Adrenal gland (tissue), 12 donors: ENCODE data around the gene ZNF438. TPM values are rescaled to one million over a fixed set of nuclear protein-coding genes. Genes with fewer than 3 reads are reported as not detected.
A peak's percentile ranks its signal among the peaks of the same experiment; 100 is the strongest.
"Not testable (repeated sequence)": the region's sequence is repeated elsewhere in the genome, so short reads cannot be mapped to it uniquely, and the experiment has no call there.

Experiments used
- DNase-seq, 7 donors: peaks; one replicate each; pipeline ENCODE4 v3.0.0-alpha.2; 2019 to 2020
- H3K27ac ChIP-seq, 5 donors: fragments of 200-600 bp; sonication (generic) in 4 of 5; 1 replicate in 3 of 5; 2 replicates in 2 of 5; pipeline versions ENCODE4 v1.5.1 to v1.8.0; 2016 to 2020; ENCODE audit warnings: mild to moderate bottlenecking in 1 of 5
- H3K27me3 ChIP-seq: fragments of 200-600 bp; 2 replicates; pipeline ENCODE4 v1.8.0; 2021
- H3K36me3 ChIP-seq, 2 donors: fragments of 200-600 bp; replicated peaks in 1 of 2; 1 replicate in 1 of 2; 2 replicates in 1 of 2; pipeline versions ENCODE4 v1.5.1 to v1.8.0; 2018 to 2022
- H3K4me1 ChIP-seq, 2 donors: fragments of 200-600 bp; replicated peaks in 1 of 2; 1 replicate in 1 of 2; 2 replicates in 1 of 2; pipeline versions ENCODE4 v1.5.1 to v1.8.0; 2018 to 2021
- H3K4me3 ChIP-seq, 4 donors: fragments of 200-600 bp; sonication (generic) in 3 of 4; one replicate each; pipeline ENCODE4 v1.5.1; 2016 to 2018
- H3K9me3 ChIP-seq, 3 donors: fragments of 200-600 bp; sonication (generic) in 1 of 3; replicated peaks in 1 of 3; 1 replicate in 2 of 3; 2 replicates in 1 of 3; pipeline versions ENCODE4 v1.5.1 to v1.8.0; 2016 to 2021
- POLR2A ChIP-seq, 2 donors: fragments of 450-650 bp; IDR thresholded peaks; one replicate each; pipeline ENCODE4 v1.6.1; 2017; ENCODE audit warnings: antibody characterized with exemption in 2 of 2, mild to moderate bottlenecking in 2 of 2, moderate library complexity in 1 of 2
- WGBS, 4 donors: extraction: QIAGEN DNeasy Blood & Tissue Kit in 2 of 4; methylation state at CpG; one replicate each; pipeline versions ENCODE4 v1.1.5 to v1.1.7; 2013 to 2017; 5-methylcytosine and 5-hydroxymethylcytosine counted together
- intact Hi-C, 2 donors: fragments of 100-400 bp; cut with DNase I; formaldehyde crosslinking; loops; one replicate each; pipeline versions ENCODE4 v1.14.1 to v1.15.0; 2022 to 2023
- polyA plus RNA-seq, 3 donors: library from polyadenylated mRNA; stranded (reverse); fragments of 200-250 nt in 2 of 3; fragments of 350-450 nt in 1 of 3; fragmentation: Illumina TruSeq in 1 of 3; extraction: RNeasy Lipid Tissue Mini Kit (QIAGEN cat#74804) in 1 of 3; gene quantifications; one replicate each; pipeline ENCODE4 v1.2.3, GENCODE V29; 2013 to 2014
- total RNA-seq, 9 donors: library from RNA; depleted of rRNA in 4 of 9; stranded (reverse); fragments of >200 nt in 4 of 9; fragments of 120-200 nt in 1 of 9; fragmentation: NEBNext Ultra II Directional in 1 of 9; extraction: Animal tissue kit (Norgen Biotek cat#: 25700) in 1 of 9; gene quantifications; one replicate each; pipeline versions ENCODE4 v1.1.0 to v1.2.4, GENCODE V29; 2013 to 2023
- TF ChIP-seq, protein P1 (sequence below), 6 experiments: fragments of 450-650 bp in 4 of 6; fragments of 200-600 bp in 2 of 6; sonication (generic) in 1 of 6; IDR thresholded peaks; 1 replicate in 5 of 6; 2 replicates in 1 of 6; pipeline versions ENCODE4 v1.5.1 to v1.8.0; 2016 to 2021; ENCODE audit warnings: antibody characterized with exemption in 6 of 6, mild to moderate bottlenecking in 2 of 6, moderate library complexity in 1 of 6
- donor health status: healthy with polysubstance abuse.
- donor health status: Bipolar disorder and iron deficiency.
- donor health status: DM: yes; HTN: yes; CAD: no.
- donor health status: DM: no; HTN: no; CAD: no.
- donor health status: DM: no; HTN: no; CAD: no.
- donor health status: DM: yes; HTN: yes; CAD: no.

ZNF438 gene
- total and polyA plus RNA-seq, 12 donors: 3.4 to 15.5 (median 5.7) TPM

GRCh38 chr10:30911303-30911863 is 120.3 kb downstream of the ZNF438 start:
- no peaks in the 10 kb centered on the region for H3K36me3 ChIP-seq
- H3K4me3 ChIP-seq: no peak overlapping the region
- TF ChIP-seq, protein P1, sequence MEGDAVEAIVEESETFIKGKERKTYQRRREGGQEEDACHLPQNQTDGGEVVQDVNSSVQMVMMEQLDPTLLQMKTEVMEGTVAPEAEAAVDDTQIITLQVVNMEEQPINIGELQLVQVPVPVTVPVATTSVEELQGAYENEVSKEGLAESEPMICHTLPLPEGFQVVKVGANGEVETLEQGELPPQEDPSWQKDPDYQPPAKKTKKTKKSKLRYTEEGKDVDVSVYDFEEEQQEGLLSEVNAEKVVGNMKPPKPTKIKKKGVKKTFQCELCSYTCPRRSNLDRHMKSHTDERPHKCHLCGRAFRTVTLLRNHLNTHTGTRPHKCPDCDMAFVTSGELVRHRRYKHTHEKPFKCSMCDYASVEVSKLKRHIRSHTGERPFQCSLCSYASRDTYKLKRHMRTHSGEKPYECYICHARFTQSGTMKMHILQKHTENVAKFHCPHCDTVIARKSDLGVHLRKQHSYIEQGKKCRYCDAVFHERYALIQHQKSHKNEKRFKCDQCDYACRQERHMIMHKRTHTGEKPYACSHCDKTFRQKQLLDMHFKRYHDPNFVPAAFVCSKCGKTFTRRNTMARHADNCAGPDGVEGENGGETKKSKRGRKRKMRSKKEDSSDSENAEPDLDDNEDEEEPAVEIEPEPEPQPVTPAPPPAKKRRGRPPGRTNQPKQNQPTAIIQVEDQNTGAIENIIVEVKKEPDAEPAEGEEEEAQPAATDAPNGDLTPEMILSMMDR (IDR thresholded peaks at IDR 0.05): no peak
- TF ChIP-seq POLR2A (IDR thresholded peaks at IDR 0.05): no peak
- no peak overlapping the region for H3K27ac ChIP-seq
- no peaks in the 10 kb centered on the region for H3K9me3 ChIP-seq
- WGBS, 4 donors: 78 to 87% (median 84%) methylated on average over 3 of the region's 3 CpGs
- no peaks in the 10 kb centered on the region for H3K27me3 ChIP-seq
- no peaks in the 10 kb centered on the region for H3K4me1 ChIP-seq
- intact Hi-C loops: no loop called here
- DNase-seq: no peak

DNA sequence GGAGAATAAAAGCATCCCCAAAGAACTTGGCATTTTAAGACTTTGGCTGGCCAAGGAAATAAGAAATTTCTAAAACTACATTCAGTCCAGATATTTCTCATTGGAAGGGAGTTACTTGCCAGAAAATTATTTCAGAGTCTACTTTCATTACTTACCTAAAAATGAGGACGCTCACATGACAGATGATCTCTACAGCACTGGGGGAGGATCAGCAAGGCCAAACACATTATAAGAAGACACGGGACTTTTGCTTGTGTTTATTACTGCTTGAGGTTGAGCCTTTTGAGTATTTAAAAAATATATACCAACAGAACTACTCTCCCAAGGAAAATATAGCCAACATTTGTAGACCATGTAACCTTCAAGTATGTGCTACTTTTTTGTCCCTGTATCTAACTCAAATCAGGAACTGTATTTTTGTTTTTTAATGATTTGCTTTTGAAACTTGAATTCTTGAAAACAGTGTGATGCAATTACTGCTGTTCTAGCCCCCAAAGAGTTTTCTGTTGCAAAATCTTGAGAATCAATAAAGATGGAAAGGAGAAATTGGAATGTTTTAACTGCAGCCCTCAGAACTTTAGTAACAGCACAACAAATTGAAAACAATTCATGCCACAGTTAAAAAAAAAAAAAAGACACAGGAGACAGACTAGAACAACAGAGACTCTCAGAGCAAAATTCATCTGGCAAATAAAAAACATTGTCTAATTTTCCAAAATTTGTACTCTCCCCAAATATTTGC is 128.1 kb downstream of the ZNF438 start:
- intact Hi-C loops: no loop called here
- no peak for DNase-seq
- Histone ChIP-seq H3K27me3 (no peaks in the 10 kb centered on the region), H3K9me3 (no peaks in the 10 kb centered on the region), H3K4me3 (no peak overlapping the region), H3K4me1 (no peaks in the 10 kb centered on the region), H3K27ac (no peak overlapping the region), H3K36me3 (no peaks in the 10 kb centered on the region)
- 44 to 52% (median 47%) methylated on average over 2 of the region's 2 CpGs for WGBS, 4 donors
- TF ChIP-seq, protein P1 (IDR thresholded peaks at IDR 0.05): no peak
- no peak for TF ChIP-seq POLR2A (IDR thresholded peaks at IDR 0.05)

DNA sequence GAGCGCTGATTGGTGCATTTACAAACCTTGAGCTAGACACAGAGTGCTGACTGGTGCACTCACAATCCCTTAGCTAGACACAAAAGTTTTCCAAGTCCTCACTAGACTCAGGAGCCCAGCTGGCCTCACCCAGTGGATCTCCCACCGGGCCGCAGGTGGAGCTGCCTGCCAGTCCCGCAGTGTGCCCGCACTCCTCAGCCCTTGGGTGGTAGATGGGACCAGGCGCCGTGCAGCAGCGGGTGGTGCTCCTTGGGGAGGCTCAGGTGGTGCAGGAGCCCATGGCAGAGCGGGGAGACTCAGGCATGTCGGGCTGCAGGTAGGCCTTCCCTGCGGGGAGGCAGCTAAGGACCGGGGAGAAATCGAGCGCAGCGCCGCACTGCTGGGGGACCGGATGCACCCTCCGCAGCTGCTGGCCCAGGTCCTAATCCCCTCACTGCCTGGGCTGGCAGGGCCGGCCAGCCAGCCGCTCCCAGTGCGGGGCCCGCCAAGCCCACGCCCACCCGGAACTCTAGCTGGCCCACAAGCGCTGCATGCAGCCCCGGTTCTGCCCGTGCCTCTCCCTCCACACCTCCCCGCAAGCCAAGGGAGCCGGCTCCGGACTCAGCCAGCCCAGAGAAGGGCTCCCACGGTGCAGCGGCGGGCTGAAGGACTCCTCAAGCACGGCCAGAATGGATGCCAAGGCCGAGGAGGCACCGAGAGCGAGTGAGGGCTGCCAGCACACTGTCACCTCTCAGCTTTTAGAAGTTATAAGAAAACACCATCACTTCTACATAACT is 128.9 kb downstream of the ZNF438 start:
- Histone ChIP-seq H3K27me3 (no peaks in the 10 kb centered on the region), H3K4me1 (no peaks in the 10 kb centered on the region), H3K9me3 (no peaks in the 10 kb centered on the region), H3K36me3 (no peaks in the 10 kb centered on the region), H3K27ac (no peak overlapping the region), H3K4me3 (no peak overlapping the region)
- intact Hi-C loops: no loop called here
- 79 to 93% (median 82%) methylated on average over 14 to 37 of the region's 37 CpGs for WGBS, 4 donors
- TF ChIP-seq, protein P1 (IDR thresholded peaks at IDR 0.05): no peak
- no peak for TF ChIP-seq POLR2A (IDR thresholded peaks at IDR 0.05)
- DNase-seq: peak in 1 of 7 donors; percentile 50

DNA sequence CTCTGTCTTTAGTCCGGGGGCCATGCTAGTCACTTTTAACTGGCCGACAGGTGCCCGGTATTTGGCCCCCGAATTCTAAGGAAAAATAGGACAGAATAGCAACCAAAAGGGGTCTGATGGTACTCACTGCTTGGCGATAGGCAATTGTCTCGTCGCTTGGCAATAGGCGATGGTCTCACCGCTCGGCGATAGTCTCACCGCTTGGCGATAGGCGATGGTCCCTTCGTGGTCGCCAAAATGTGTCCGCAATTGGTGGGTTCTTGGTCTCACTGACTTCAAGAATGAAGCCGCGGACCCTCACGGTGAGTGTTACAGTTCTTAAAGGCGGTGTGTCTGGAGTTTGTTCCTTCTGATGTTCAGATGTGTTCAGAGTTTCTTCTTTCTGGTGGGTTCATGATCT is 130.2 kb downstream of the ZNF438 start:
- H3K4me3 ChIP-seq, H3K27ac ChIP-seq, H3K9me3 ChIP-seq, H3K36me3 ChIP-seq, intact Hi-C loops, H3K27me3 ChIP-seq, H3K4me1 ChIP-seq, DNase-seq: not testable (repeated sequence)
- WGBS, 4 donors: 94 to 98% (median 98%) methylated on average over 18 to 21 of the region's 21 CpGs
